Breast epithelium (tissue), 3 donors: ENCODE results near the gene NR1I2.

Experiments
- POLR2A ChIP-seq: fragments of 450-650 bp; IDR thresholded peaks from one replicate; pipeline ENCODE4 v1.6.1; 2016; ENCODE audit warnings: antibody characterized with exemption, mild to moderate bottlenecking, moderate library complexity
- POLR2AphosphoS5 ChIP-seq, 3 donors: sonication (generic); formaldehyde crosslinking; IDR thresholded peaks; one replicate each; pipeline ENCODE4 v1.6.1; 2017; ENCODE audit warnings: antibody characterized with exemption in 3 of 3
- TF ChIP-seq, protein P1 (sequence below), 3 donors: fragments of 450-650 bp; IDR thresholded peaks; one replicate each; pipeline ENCODE4 v1.5.1; 2016 to 2017; ENCODE audit warnings: antibody characterized with exemption in 3 of 3, mild to moderate bottlenecking in 3 of 3, moderate library complexity in 3 of 3

DNA sequence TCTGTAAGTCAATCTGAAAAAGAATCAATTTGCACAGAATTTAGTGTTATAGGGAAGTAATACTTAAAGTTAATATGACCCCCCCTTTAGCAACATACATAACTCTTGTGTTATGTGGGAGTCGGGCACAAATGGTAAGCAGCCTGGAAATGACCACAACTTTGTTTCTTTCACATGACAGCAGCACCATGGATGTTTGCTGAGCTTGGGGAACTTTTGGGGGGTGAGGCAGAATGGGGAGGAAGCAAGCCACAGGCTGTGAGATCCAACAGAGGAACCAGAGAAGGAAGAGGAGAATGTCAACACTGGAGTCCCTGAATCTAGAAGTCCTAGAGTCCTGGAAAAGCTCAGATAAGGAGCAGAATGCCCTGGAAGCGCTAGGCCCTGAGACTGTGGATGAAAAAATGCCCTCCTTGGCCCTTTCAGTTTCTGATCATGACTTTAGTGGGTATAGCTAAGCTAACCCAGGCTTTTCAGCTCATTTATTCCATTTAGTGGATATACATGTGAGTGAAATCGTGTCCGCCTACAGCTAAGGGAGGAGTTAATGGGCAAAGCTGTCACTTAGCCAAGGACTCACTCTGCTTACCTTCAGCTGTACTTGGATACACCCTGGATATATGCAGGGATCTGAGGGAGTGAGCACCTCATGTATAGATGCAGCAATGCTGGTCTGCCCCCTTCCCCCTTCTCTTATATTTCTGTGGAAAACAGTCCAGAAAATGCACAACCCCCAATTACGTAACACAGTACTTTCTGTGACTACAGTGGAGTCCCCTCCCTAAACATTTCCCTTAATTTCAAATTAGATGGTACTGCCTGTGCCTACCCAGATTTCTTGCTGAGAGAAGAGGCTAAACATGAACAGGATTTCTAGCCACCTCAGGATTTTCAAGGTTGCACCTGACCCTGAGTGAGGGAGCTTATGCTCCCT, 40.0 kb upstream of the NR1I2 start:
- TF ChIP-seq, protein P1, sequence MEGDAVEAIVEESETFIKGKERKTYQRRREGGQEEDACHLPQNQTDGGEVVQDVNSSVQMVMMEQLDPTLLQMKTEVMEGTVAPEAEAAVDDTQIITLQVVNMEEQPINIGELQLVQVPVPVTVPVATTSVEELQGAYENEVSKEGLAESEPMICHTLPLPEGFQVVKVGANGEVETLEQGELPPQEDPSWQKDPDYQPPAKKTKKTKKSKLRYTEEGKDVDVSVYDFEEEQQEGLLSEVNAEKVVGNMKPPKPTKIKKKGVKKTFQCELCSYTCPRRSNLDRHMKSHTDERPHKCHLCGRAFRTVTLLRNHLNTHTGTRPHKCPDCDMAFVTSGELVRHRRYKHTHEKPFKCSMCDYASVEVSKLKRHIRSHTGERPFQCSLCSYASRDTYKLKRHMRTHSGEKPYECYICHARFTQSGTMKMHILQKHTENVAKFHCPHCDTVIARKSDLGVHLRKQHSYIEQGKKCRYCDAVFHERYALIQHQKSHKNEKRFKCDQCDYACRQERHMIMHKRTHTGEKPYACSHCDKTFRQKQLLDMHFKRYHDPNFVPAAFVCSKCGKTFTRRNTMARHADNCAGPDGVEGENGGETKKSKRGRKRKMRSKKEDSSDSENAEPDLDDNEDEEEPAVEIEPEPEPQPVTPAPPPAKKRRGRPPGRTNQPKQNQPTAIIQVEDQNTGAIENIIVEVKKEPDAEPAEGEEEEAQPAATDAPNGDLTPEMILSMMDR (IDR thresholded peaks at IDR 0.05): no peak
- TF ChIP-seq POLR2A: no peak
- TF ChIP-seq POLR2AphosphoS5 (IDR thresholded peaks at IDR 0.05): no peak
